Testis (tissue), 2 donors: ENCODE measurements around the gene MYOZ3.

Experiments used
- POLR2A ChIP-seq: fragments of 450-650 bp; IDR thresholded peaks from one replicate; pipeline ENCODE4 v1.6.1; 2017; ENCODE audit warnings: antibody characterized with exemption, mild to moderate bottlenecking, moderate library complexity
- TF ChIP-seq, protein P1 (sequence below), 3 experiments: fragments of 450-650 bp in 2 of 3; fragments of 200-600 bp in 1 of 3; sonication (generic) in 1 of 3; IDR thresholded peaks; one replicate each; pipeline ENCODE4 v1.5.1; 2016 to 2019; ENCODE audit warnings: antibody characterized with exemption in 3 of 3, mild to moderate bottlenecking in 2 of 3, moderate library complexity in 1 of 3

DNA sequence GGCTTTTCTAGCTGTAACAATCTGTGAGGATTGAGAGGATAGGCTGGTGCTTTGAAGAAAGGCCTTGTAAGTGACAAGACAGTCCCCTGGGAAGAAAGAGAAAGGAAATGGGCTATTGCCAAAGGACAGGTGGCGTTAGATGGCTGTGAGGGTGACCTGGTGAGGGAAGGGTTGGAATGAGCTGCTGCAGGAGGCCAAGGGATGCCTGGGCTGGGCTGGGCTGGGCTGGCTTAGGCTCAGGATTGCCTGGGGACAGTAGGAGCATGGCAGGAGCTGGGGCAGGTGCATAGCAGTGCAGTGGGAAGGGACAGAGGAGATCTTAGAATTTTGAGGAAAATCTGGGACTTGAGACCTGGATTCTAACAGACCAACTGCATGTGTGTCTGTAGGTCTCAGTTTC is 9.7 kb upstream of the MYOZ3 start:
- TF ChIP-seq, protein P1, sequence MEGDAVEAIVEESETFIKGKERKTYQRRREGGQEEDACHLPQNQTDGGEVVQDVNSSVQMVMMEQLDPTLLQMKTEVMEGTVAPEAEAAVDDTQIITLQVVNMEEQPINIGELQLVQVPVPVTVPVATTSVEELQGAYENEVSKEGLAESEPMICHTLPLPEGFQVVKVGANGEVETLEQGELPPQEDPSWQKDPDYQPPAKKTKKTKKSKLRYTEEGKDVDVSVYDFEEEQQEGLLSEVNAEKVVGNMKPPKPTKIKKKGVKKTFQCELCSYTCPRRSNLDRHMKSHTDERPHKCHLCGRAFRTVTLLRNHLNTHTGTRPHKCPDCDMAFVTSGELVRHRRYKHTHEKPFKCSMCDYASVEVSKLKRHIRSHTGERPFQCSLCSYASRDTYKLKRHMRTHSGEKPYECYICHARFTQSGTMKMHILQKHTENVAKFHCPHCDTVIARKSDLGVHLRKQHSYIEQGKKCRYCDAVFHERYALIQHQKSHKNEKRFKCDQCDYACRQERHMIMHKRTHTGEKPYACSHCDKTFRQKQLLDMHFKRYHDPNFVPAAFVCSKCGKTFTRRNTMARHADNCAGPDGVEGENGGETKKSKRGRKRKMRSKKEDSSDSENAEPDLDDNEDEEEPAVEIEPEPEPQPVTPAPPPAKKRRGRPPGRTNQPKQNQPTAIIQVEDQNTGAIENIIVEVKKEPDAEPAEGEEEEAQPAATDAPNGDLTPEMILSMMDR (IDR thresholded peaks at IDR 0.05): no peak
- TF ChIP-seq POLR2A: no peak
